ENCODE data around the gene SSRP1. TPM values are rescaled to one million over a fixed set of nuclear protein-coding genes. Genes with fewer than 3 reads are reported as not detected.

SSRP1 gene
- total RNA-seq, 1 donor from 2014 or later, result 34.6 TPM

DNA sequence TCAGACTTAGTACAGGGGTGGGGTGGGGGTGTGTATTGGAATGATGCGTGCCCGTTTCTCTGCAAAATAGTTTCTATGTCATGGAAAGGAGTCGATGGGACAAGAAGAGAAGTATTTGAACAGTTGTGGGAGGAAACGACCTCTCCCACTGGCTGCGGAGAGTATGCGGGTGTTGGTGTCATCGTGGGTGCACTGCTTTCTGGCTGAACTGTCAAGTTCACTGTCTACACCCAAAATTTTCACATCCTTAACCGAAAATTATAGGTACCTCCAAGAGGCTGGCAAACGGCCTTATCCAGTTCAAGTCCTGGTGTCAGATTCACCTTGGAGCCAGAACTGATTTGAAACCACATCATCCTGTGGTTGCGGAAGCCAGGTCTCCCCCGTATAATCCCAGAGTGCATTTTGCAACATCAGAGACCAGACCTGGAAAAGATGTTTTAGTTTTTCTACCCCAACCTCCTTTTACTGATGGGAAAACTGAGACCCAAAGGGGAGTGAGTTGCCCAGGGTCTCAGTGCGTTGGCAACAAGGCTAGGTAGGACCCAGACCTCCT is 497 bp upstream of the SSRP1 start:
- DNase-seq, result no peak
- TF ChIP-seq, protein P1, sequence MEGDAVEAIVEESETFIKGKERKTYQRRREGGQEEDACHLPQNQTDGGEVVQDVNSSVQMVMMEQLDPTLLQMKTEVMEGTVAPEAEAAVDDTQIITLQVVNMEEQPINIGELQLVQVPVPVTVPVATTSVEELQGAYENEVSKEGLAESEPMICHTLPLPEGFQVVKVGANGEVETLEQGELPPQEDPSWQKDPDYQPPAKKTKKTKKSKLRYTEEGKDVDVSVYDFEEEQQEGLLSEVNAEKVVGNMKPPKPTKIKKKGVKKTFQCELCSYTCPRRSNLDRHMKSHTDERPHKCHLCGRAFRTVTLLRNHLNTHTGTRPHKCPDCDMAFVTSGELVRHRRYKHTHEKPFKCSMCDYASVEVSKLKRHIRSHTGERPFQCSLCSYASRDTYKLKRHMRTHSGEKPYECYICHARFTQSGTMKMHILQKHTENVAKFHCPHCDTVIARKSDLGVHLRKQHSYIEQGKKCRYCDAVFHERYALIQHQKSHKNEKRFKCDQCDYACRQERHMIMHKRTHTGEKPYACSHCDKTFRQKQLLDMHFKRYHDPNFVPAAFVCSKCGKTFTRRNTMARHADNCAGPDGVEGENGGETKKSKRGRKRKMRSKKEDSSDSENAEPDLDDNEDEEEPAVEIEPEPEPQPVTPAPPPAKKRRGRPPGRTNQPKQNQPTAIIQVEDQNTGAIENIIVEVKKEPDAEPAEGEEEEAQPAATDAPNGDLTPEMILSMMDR (IDR thresholded peaks at IDR 0.05; ENCODE audit: borderline replicate concordance), result no peak
- Histone ChIP-seq H3K4me3 (peak overlapping the region; percentile 88), H3K27ac (replicated peaks) (peak overlapping the region; percentile 91), H3K36me3 (peaks cover 32% of the 10 kb centered on the region), H3K4me1 (peaks cover 28% of the 10 kb centered on the region), H3K27me3 (ENCODE audit: low read depth) (peaks cover 16% of the 10 kb centered on the region), H3K9me3 (replicated peaks) (no peaks in the 10 kb centered on the region)
- intact Hi-C loops (cut with micrococcal nuclease), result no loop called here

DNA sequence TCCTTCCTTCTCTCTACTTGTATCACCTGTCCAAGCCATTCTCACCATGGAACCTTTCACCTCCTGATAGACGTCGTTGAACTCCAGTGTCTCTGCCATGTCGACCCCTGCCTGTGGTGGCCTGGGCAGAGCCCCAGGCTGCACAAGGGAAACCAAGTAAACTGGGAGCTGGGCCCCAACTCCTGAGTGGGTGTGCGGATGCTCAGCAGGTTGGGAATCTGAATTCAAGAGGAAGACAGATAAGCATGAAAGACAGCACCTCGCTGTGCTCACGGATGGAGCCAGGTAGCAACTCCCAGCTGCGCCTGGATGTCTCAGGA is 709 bp downstream of the SSRP1 start:
- H3K36me3 ChIP-seq, result peaks cover 44% of the 10 kb centered on the region
- DNase-seq, result no peak
- H3K4me1 ChIP-seq, result peaks cover 28% of the 10 kb centered on the region
- TF ChIP-seq, protein P1 (IDR thresholded peaks at IDR 0.05; ENCODE audit: borderline replicate concordance), result no peak
- H3K9me3 ChIP-seq (replicated peaks), result no peaks in the 10 kb centered on the region
- peak overlapping the region; percentile 88 for H3K4me3 ChIP-seq
- H3K27ac ChIP-seq (replicated peaks), result peak overlapping the region; percentile 91
- intact Hi-C loops (cut with micrococcal nuclease), result no loop called here
- peaks cover 13% of the 10 kb centered on the region for H3K27me3 ChIP-seq (ENCODE audit: low read depth)

DNA sequence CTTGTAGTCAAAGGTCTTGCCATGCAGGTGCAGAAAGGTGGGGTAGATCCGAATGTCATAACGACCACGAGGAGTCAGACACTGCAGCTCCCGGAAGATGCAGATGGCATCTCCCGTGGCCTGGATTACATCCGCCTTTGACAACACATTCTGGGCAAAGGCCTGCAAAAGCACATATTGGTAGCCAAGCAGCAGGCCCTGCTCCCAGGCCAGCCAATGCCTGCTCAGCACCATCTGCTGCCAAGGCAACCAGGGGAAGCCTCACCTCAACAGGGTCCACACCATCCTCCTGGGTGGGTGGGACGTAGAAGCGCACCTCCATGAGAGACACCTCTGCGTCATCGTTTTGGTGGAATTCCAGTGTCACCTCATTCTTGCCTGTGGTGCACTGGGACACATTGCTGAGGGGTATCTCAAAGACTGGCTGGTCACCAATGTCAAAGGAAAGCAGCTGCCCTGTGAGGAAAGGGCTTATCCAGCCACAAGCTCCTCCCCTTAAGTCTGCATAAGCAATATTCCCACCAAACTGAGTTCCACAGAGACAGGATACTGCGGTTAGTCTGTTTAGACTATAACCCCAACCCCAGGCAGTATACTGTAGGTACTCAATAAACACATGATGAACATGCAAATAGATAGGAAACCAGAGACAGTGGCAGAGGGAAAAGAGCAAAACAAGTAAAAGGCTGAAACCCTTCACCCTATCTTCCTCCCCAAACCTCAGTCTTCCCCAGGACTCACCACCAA is 2.8 kb downstream of the SSRP1 start:
- peaks cover 65% of the 10 kb centered on the region for H3K36me3 ChIP-seq
- H3K9me3 ChIP-seq (replicated peaks), result no peaks in the 10 kb centered on the region
- H3K27me3 ChIP-seq (ENCODE audit: low read depth), result peaks cover 2% of the 10 kb centered on the region
- intact Hi-C loops (cut with micrococcal nuclease), result no loop called here
- TF ChIP-seq, protein P1 (IDR thresholded peaks at IDR 0.05; ENCODE audit: borderline replicate concordance), result no peak
- no peak for DNase-seq
- peaks cover 28% of the 10 kb centered on the region for H3K4me1 ChIP-seq
- H3K4me3 ChIP-seq, result no peak overlapping the region
- H3K27ac ChIP-seq (replicated peaks), result no peak overlapping the region

DNA sequence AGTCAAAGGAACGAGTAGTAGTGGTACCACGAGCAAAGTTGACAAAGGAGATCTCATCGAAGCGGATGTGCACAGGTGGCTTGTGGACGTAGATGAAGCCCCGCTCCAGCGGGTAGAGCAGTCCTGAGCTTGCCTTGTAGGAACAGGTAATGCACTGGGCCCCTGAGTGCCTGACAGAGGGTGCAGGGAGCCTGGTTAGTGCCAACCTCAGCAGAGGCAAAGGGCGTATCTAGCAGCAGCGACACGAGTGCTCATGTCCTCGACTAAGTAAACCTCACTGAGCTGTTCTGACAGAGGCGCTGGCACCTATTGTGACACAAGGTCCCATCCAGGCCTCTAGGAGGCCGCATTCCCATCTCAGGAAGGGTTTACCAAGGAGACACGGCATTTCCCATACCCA is 4.0 kb downstream of the SSRP1 start:
- H3K9me3 ChIP-seq (replicated peaks), result no peaks in the 10 kb centered on the region
- intact Hi-C loops (cut with micrococcal nuclease), result no loop called here
- no peak for DNase-seq

DNA sequence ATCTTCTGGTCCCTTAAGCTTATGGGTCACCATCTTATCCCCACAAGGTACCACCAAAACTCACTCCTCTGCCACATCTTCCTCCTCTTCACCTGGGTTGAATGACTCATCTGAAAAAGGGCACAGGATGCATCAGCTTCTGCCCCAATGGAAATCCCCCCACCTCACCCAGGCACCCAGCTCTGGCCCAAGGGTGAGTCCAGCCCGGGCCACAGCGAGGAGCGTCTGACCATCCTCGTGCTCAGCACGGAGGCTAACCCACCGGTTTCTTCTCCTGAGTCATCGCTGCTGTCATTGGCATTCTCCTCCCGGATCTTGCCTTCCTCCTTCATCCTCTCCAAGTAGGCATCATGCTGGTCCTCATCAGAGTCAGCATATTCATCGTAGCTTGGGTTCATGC is 5.7 kb downstream of the SSRP1 start:
- TF ChIP-seq, protein P1 (IDR thresholded peaks at IDR 0.05; ENCODE audit: borderline replicate concordance), result no peak
- peaks cover 79% of the 10 kb centered on the region for H3K36me3 ChIP-seq
- H3K27ac ChIP-seq (replicated peaks), result no peak overlapping the region
- no peak for DNase-seq
- no peaks in the 10 kb centered on the region for H3K9me3 ChIP-seq (replicated peaks)
- H3K4me3 ChIP-seq, result no peak overlapping the region
- peaks cover 35% of the 10 kb centered on the region for H3K4me1 ChIP-seq
- intact Hi-C loops (cut with micrococcal nuclease), result no loop called here
- no peaks in the 10 kb centered on the region for H3K27me3 ChIP-seq (ENCODE audit: low read depth)

More for the DNA sequence above, 4.0 kb downstream of the SSRP1 start:
- no peak overlapping the region for H3K4me3 ChIP-seq
- TF ChIP-seq, protein P1 (IDR thresholded peaks at IDR 0.05; ENCODE audit: borderline replicate concordance), result no peak
- no peak overlapping the region for H3K27ac ChIP-seq (replicated peaks)
- H3K4me1 ChIP-seq, result peaks cover 32% of the 10 kb centered on the region
- peaks cover 76% of the 10 kb centered on the region for H3K36me3 ChIP-seq
- H3K27me3 ChIP-seq (ENCODE audit: low read depth), result no peaks in the 10 kb centered on the region
